ENCODE results near the gene CCNY.

The CCNY gene

DNA sequence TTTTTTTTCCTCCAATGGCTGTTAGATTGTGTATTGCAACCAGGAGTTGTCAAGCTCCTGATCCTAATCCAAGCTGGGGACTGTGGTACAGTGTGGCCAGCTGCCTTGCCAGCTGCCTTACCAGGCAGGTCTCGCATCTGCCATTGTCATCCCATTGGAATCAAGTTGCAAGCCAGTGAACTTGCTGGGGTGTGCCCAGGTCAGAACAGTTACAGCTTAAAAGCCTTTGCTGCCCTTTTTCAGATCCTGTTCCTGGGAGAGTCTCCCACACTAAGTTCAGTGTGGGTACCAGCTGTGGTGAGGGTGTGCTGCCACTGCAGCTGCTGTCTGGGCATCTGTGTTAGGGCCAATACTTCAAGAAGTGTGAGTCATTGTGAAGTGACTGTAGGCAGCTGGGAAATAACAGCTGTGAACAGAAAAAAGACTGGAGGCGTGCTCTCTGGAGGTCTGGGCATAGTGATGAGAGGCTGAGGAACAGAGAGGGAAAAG lies 72.8 kb downstream of the CCNY start:
- TF ChIP-seq, protein P1, sequence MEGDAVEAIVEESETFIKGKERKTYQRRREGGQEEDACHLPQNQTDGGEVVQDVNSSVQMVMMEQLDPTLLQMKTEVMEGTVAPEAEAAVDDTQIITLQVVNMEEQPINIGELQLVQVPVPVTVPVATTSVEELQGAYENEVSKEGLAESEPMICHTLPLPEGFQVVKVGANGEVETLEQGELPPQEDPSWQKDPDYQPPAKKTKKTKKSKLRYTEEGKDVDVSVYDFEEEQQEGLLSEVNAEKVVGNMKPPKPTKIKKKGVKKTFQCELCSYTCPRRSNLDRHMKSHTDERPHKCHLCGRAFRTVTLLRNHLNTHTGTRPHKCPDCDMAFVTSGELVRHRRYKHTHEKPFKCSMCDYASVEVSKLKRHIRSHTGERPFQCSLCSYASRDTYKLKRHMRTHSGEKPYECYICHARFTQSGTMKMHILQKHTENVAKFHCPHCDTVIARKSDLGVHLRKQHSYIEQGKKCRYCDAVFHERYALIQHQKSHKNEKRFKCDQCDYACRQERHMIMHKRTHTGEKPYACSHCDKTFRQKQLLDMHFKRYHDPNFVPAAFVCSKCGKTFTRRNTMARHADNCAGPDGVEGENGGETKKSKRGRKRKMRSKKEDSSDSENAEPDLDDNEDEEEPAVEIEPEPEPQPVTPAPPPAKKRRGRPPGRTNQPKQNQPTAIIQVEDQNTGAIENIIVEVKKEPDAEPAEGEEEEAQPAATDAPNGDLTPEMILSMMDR (IDR thresholded peaks at IDR 0.05; ENCODE audit: low read depth, low read length, missing control alignments), result no peak
- no peak overlapping the region for H3K4me3 ChIP-seq (ENCODE audit: low read depth, low read length)
- DNase-seq (ENCODE audit: low read depth), result no peak

DNA sequence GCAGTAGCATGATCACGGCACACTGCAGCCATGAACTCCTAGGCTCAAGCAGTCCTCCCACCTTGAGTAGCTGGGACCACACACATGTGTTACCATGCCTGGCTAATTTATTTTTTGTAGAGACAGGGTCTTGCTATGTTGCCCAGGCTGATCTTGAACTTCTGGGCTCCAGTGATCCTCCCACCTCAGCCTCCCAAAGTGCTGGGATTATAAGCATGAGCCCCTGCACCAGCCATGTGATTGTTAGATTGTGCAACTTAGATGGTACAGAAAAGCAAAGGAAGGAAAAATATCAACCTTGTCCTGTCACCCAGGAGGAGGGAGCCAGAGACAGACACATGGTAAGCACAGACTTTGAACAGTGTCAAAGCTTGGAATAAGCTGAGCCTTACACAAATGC lies 73.5 kb downstream of the CCNY start:
- no peak overlapping the region for H3K4me3 ChIP-seq (ENCODE audit: low read depth, low read length)
- no peak for DNase-seq (ENCODE audit: low read depth)
- TF ChIP-seq, protein P1 (IDR thresholded peaks at IDR 0.05; ENCODE audit: low read depth, low read length, missing control alignments), result no peak

DNA sequence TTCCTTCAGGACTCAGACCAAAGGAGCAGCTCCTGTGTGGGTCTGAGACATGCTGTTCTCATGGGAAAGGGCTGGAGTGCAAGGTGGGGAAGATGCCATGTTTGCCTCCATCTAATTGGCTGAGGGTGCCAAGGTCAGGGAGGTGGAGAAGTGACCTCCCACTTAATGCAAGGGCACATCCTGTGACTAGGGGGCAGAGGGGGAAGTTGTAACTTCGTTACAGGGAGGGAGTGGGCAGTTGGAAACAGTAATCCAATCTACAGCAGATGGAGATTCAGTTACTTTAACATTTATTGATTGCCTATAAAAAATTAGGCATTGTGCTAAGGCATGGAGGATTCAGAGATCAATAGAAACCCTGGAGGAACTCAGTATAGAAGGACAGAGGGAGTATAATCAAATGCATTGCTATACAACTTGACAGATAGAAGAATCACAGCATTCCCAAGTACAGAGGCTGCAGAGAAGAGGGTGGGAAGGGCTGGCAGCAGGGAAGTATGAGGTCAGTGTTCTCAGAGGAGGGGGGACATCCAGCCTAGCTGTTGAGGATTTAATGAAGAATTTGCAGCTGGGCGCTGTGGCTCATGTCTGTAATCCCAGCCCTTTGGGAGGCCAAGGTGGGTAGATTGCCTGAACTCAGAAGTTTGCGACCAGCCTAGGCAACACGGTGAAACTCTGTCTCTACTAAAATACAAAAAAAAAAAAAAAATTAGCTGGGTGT lies 75.9 kb downstream of the CCNY start:
- H3K4me3 ChIP-seq (ENCODE audit: low read depth, low read length), result no peak overlapping the region
- TF ChIP-seq, protein P1 (IDR thresholded peaks at IDR 0.05; ENCODE audit: low read depth, low read length, missing control alignments), result no peak
- no peak for DNase-seq (ENCODE audit: low read depth)

DNA sequence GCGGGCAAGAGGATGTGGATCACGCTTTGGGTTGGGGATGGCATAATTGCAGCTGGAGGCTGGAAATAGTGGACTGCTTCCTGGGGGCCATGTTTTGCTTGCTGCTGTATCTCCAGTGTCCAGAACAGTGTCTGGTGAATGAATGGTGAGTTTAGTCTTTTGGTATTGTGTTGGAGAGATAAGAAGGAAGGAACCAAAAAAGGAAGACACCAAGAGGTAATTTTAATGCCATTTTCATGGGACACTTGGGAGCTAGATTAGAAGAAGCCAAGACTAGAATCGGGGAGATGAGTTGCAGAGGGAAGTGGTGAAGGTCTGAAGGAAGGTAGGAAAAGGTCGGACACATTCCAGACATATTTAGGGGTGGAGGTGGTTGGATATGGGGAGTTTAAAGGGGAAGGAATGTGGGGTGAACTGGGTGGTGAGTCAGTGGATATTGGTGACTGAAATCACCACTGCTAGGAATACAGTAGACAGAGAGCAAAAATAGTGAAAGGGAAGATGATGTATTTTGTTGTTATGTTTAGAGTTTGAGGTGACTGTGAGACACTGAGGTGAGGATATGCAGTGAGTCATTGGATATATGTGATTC lies 76.7 kb downstream of the CCNY start:
- H3K4me3 ChIP-seq (ENCODE audit: low read depth, low read length), result no peak overlapping the region
- DNase-seq (ENCODE audit: low read depth), result no peak
- TF ChIP-seq, protein P1 (IDR thresholded peaks at IDR 0.05; ENCODE audit: low read depth, low read length, missing control alignments), result no peak

DNA sequence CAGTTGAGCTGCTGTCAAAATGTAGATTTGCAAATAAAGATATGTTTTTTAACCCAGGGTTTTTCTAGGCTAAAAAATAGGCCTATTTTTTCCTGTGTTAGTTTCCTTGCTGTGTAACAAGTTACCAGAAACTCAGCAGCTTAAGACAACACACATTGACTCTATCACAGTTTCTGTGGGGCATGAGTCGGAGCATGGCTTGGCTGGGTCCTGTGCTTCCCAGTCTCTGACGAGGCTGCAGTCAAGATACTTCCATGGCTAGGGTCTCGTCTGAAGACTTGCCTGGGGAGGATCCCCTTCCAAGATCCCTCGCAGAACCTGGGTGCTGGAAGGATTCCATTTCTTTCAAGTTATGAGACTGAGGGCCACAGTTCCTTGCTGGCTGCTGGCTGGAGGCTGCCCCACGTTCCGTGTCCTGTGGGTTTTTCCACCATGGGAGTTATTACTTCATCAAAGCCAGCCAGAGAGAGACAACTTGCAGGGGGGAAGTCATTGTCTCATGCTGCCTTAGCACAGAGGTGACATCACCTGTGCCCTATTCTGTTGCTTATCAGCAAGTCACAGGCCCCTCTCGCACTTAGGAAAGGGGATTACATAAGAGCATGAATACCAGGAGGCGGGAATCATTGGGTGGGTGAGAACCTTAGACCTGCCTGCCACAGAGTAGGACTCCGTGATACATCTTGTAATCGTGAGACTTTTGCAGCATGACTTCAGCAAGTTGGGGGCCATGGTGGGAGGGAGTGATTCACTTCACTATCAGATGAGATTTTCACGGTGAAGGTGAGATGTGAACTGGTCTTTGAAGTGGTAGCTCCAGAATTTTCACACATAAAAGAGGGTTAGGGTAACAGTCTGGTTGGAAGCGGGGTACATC lies 77.9 kb downstream of the CCNY start:
- DNase-seq (ENCODE audit: low read depth), result no peak
- TF ChIP-seq, protein P1 (IDR thresholded peaks at IDR 0.05; ENCODE audit: low read depth, low read length, missing control alignments), result no peak
- H3K4me3 ChIP-seq (ENCODE audit: low read depth, low read length), result no peak overlapping the region

DNA sequence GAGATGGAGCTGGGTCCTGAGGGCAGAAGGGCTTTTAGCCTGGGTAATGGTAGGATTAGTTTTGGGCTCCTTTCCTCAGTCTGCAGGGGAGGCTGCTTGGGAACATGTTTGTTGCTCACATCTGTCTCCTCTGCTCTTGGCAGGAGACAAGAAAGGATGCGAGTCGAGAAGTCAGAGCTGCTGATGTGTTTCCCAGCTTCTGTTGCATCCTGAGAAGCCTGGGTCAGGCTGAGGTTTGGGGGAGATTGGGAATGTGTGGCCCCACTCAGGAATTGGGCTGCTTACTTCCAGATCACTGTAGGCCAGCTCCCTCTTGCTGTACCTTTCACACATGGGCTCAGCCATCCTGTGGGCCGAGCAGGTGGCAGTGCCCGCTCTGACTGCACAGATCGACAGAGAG lies 79.2 kb downstream of the CCNY start:
- no peak overlapping the region for H3K4me3 ChIP-seq (ENCODE audit: low read depth, low read length)
- TF ChIP-seq, protein P1 (IDR thresholded peaks at IDR 0.05; ENCODE audit: low read depth, low read length, missing control alignments), result no peak
- no peak for DNase-seq (ENCODE audit: low read depth)

Measured in GM12864 (cell line).